WTC11 (cell line): ENCODE results near the gene SCEL. TPM values are rescaled to one million over a fixed set of nuclear protein-coding genes. Genes with fewer than 3 reads are reported as not detected.

Experiments used
- ATAC-seq: fragments of 200-7000 bp; cut with Tn5 transposase; 2 replicates; pipeline ENCODE4 v1.10.0; 2021; ENCODE audit warnings: mild to moderate bottlenecking, moderate library complexity
- CTCF ChIA-PET: fragments of 300-600 bp; sonication (Branson Sonifier 250); formaldehyde crosslinking; loops from one replicate; lab custom pipeline; 2021; ENCODE audit warnings: antibody characterized with exemption; lab: Charles Lee
- POLR2A ChIA-PET: fragments of 350-600 bp; sonication (Branson Sonifier 250); formaldehyde crosslinking; loops from one replicate; lab custom pipeline; 2021; ENCODE audit warnings: antibody characterized with exemption; lab: Charles Lee
- DNase-seq: peaks from one replicate; pipeline ENCODE4 v3.0.0; 2021; ENCODE audit warnings: low spot score
- H3K27ac Mint-ChIP-seq: 2 replicates; pipeline ENCODE4 v1.8.0; 2021; ENCODE audit warnings: mixed read lengths
- H3K27me3 Mint-ChIP-seq: 2 replicates; pipeline ENCODE4 v1.8.0; 2021; ENCODE audit warnings: low read depth, mild to moderate bottlenecking, moderate library complexity, mixed read lengths
- H3K36me3 Mint-ChIP-seq: 2 replicates; pipeline ENCODE4 v1.8.0; 2021; ENCODE audit warnings: mixed read lengths
- H3K4me1 Mint-ChIP-seq: 2 replicates; pipeline ENCODE4 v1.8.0; 2022; ENCODE audit warnings: mixed read lengths
- H3K4me3 Mint-ChIP-seq: 2 replicates; pipeline ENCODE4 v1.8.0; 2021; ENCODE audit warnings: mild to moderate bottlenecking, moderate library complexity, mixed read lengths
- H3K9me3 Mint-ChIP-seq: 2 replicates; pipeline ENCODE4 v1.8.0; 2021; ENCODE audit warnings: mixed read lengths
- AFF4 ChIP-seq: sonication (generic); formaldehyde crosslinking; IDR thresholded peaks from 2 replicates; pipeline ENCODE4 v1.8.1; 2023; ENCODE audit warnings: mild to moderate bottlenecking, missing genetic modification reagents, borderline replicate concordance
- ARID4B ChIP-seq: sonication (generic); formaldehyde crosslinking; IDR thresholded peaks from 2 replicates; pipeline ENCODE4 v1.8.0; 2023; ENCODE audit warnings: missing genetic modification reagents, mild to moderate bottlenecking, borderline replicate concordance
- PRDM15 ChIP-seq: sonication (generic); formaldehyde crosslinking; IDR thresholded peaks from 2 replicates; pipeline ENCODE4 v1.8.0; 2022; ENCODE audit warnings: missing genetic modification reagents
- USF1 ChIP-seq: sonication (generic); formaldehyde crosslinking; IDR thresholded peaks from 2 replicates; pipeline ENCODE4 v1.8.0; 2022; ENCODE audit warnings: mild to moderate bottlenecking, missing genetic modification reagents
- ZNF281 ChIP-seq: sonication (generic); formaldehyde crosslinking; IDR thresholded peaks from 2 replicates; pipeline ENCODE4 v1.8.0; 2023; ENCODE audit warnings: mild to moderate bottlenecking, missing genetic modification reagents
- ZNF317 ChIP-seq: sonication (generic); formaldehyde crosslinking; IDR thresholded peaks from 2 replicates; pipeline ENCODE4 v1.8.1; 2023; ENCODE audit warnings: low read depth, mild to moderate bottlenecking, moderate library complexity, missing genetic modification reagents, borderline replicate concordance
- ZNF416 ChIP-seq: fragments of 250-450 bp; sonication (Bioruptor Pico); IDR thresholded peaks from 2 replicates; pipeline ENCODE4 v1.9.0; 2021; ENCODE audit warnings: mild to moderate bottlenecking, inconsistent platforms
- ZNF671 ChIP-seq: fragments of 250-450 bp; sonication (Bioruptor Pico); IDR thresholded peaks from 2 replicates; pipeline ENCODE4 v1.8.0; 2021; ENCODE audit warnings: mild to moderate bottlenecking
- total RNA-seq: library from RNA; stranded (reverse); gene quantifications from 3 replicates; pipeline ENCODE4 v1.2.3, GENCODE V29; 2021

Gene SCEL
- total RNA-seq, 1 experiment from 2014 or later = not detected

- H3K4me1 Mint-ChIP-seq = peaks cover 16% of the 10 kb centered on the region
- no peak for DNase-seq
- no peak overlapping the region for H3K27ac Mint-ChIP-seq
- H3K4me3 Mint-ChIP-seq = no peak overlapping the region
- no peak for ATAC-seq
- no peaks in the 10 kb centered on the region for H3K36me3 Mint-ChIP-seq
- CTCF ChIA-PET = no interaction called here
- H3K27me3 Mint-ChIP-seq = peaks cover 7% of the 10 kb centered on the region
- H3K9me3 Mint-ChIP-seq = peaks cover 8% of the 10 kb centered on the region
- POLR2A ChIA-PET = no interaction called here
- no peak for TF ChIP-seq ZNF416 (CRISPR knock-in tag)
- no peak for TF ChIP-seq ARID4B
- TF ChIP-seq USF1 (CRISPR knock-in tag) = no peak
- TF ChIP-seq ZNF317 = no peak
- no peak for TF ChIP-seq ZNF671 (CRISPR knock-in tag)
- TF ChIP-seq ZNF281 (CRISPR knock-in tag) = no peak
- TF ChIP-seq AFF4 (CRISPR knock-in tag) = no peak
- no peak for TF ChIP-seq PRDM15 (CRISPR knock-in tag)
These were observed 156.4 kb downstream of the SCEL start for GRCh38 chr13:77691871-77692270.
